CD4-positive, alpha-beta T cell treated with Interleukin-10 for 1 hour (primary cell): ENCODE measurements around the gene PDIA5.
"Not testable (repeated sequence)": the region's sequence is repeated elsewhere in the genome, so short reads cannot be mapped to it uniquely, and the experiment has no call there.

Experiments used
- DNase-seq: peaks from one replicate; pipeline ENCODE4 v3.0.0-alpha.2; 2020

The PDIA5 gene

GRCh38 chr3:123096126-123096525 lies 29.3 kb downstream of the PDIA5 start:
- DNase-seq = no peak

- DNase-seq = no peak
Measured at GRCh38 chr3:123096731-123097130, 29.9 kb downstream of the PDIA5 start.

- no peak for DNase-seq
Measured at GRCh38 chr3:123098426-123099330, 31.9 kb downstream of the PDIA5 start.

GRCh38 chr3:123099331-123100192 lies 32.7 kb downstream of the PDIA5 start:
- no peak for DNase-seq

GRCh38 chr3:123100193-123100776 lies 33.5 kb downstream of the PDIA5 start:
- no peak for DNase-seq

- no peak for DNase-seq
Measured at GRCh38 chr3:123102249-123102648, 35.4 kb downstream of the PDIA5 start.

- no peak for DNase-seq
Measured at GRCh38 chr3:123102826-123103225, 36.0 kb downstream of the PDIA5 start.

GRCh38 chr3:123104550-123104949 lies 37.7 kb downstream of the PDIA5 start:
- DNase-seq = no peak

GRCh38 chr3:123105201-123106189 lies 38.7 kb downstream of the PDIA5 start:
- no peak for DNase-seq

GRCh38 chr3:123110282-123110975 lies 43.6 kb downstream of the PDIA5 start:
- DNase-seq = no peak

GRCh38 chr3:123110976-123111615 lies 44.3 kb downstream of the PDIA5 start:
- DNase-seq = no peak

- DNase-seq = no peak
Measured at GRCh38 chr3:123111640-123112039, 44.8 kb downstream of the PDIA5 start.

GRCh38 chr3:123112232-123112631 lies 45.4 kb downstream of the PDIA5 start:
- no peak for DNase-seq

- not testable (repeated sequence) for DNase-seq
Measured at GRCh38 chr3:123112656-123113055, 45.8 kb downstream of the PDIA5 start.

GRCh38 chr3:123113889-123114450 lies 47.1 kb downstream of the PDIA5 start:
- no peak for DNase-seq

GRCh38 chr3:123116116-123116515 lies 49.3 kb downstream of the PDIA5 start:
- DNase-seq = no peak

- DNase-seq = no peak
Measured at GRCh38 chr3:123119388-123119787, 52.6 kb downstream of the PDIA5 start.

GRCh38 chr3:123119802-123120201 lies 53.0 kb downstream of the PDIA5 start:
- no peak for DNase-seq

GRCh38 chr3:123120573-123120972 lies 53.7 kb downstream of the PDIA5 start:
- no peak for DNase-seq

- DNase-seq = no peak
Measured at GRCh38 chr3:123122057-123122456, 55.2 kb downstream of the PDIA5 start.
